Adrenal gland (tissue), 12 donors: ENCODE results near the gene TMEM132A. TPM values are rescaled to one million over a fixed set of nuclear protein-coding genes. Genes with fewer than 3 reads are reported as not detected.

Source experiments
- DNase-seq, 7 donors: peaks; one replicate each; pipeline ENCODE4 v3.0.0-alpha.2; 2019 to 2020
- H3K27ac ChIP-seq, 5 donors: fragments of 200-600 bp; sonication (generic) in 4 of 5; 1 replicate in 3 of 5; 2 replicates in 2 of 5; pipeline versions ENCODE4 v1.5.1 to v1.8.0; 2016 to 2020; ENCODE audit warnings: mild to moderate bottlenecking in 1 of 5
- H3K27me3 ChIP-seq: fragments of 200-600 bp; 2 replicates; pipeline ENCODE4 v1.8.0; 2021
- H3K36me3 ChIP-seq, 2 donors: fragments of 200-600 bp; replicated peaks in 1 of 2; 1 replicate in 1 of 2; 2 replicates in 1 of 2; pipeline versions ENCODE4 v1.5.1 to v1.8.0; 2018 to 2022
- H3K4me1 ChIP-seq, 2 donors: fragments of 200-600 bp; replicated peaks in 1 of 2; 1 replicate in 1 of 2; 2 replicates in 1 of 2; pipeline versions ENCODE4 v1.5.1 to v1.8.0; 2018 to 2021
- H3K4me3 ChIP-seq, 4 donors: fragments of 200-600 bp; sonication (generic) in 3 of 4; one replicate each; pipeline ENCODE4 v1.5.1; 2016 to 2018
- H3K9me3 ChIP-seq, 3 donors: fragments of 200-600 bp; sonication (generic) in 1 of 3; replicated peaks in 1 of 3; 1 replicate in 2 of 3; 2 replicates in 1 of 3; pipeline versions ENCODE4 v1.5.1 to v1.8.0; 2016 to 2021
- CTCF ChIP-seq, 6 experiments: fragments of 450-650 bp in 4 of 6; fragments of 200-600 bp in 2 of 6; sonication (generic) in 1 of 6; IDR thresholded peaks; 1 replicate in 5 of 6; 2 replicates in 1 of 6; pipeline versions ENCODE4 v1.5.1 to v1.8.0; 2016 to 2021; ENCODE audit warnings: antibody characterized with exemption in 6 of 6, mild to moderate bottlenecking in 2 of 6, moderate library complexity in 1 of 6
- POLR2A ChIP-seq, 2 donors: fragments of 450-650 bp; IDR thresholded peaks; one replicate each; pipeline ENCODE4 v1.6.1; 2017; ENCODE audit warnings: antibody characterized with exemption in 2 of 2, mild to moderate bottlenecking in 2 of 2, moderate library complexity in 1 of 2
- WGBS, 4 donors: extraction: QIAGEN DNeasy Blood & Tissue Kit in 2 of 4; methylation state at CpG; one replicate each; pipeline versions ENCODE4 v1.1.5 to v1.1.7; 2013 to 2017; 5-methylcytosine and 5-hydroxymethylcytosine counted together
- intact Hi-C, 2 donors: fragments of 100-400 bp; cut with DNase I; formaldehyde crosslinking; loops; one replicate each; pipeline versions ENCODE4 v1.14.1 to v1.15.0; 2022 to 2023
- polyA plus RNA-seq, 3 donors: library from polyadenylated mRNA; stranded (reverse); fragments of 200-250 nt in 2 of 3; fragments of 350-450 nt in 1 of 3; fragmentation: Illumina TruSeq in 1 of 3; extraction: RNeasy Lipid Tissue Mini Kit (QIAGEN cat#74804) in 1 of 3; gene quantifications; one replicate each; pipeline ENCODE4 v1.2.3, GENCODE V29; 2013 to 2014
- total RNA-seq, 9 donors: library from RNA; depleted of rRNA in 4 of 9; stranded (reverse); fragments of >200 nt in 4 of 9; fragments of 120-200 nt in 1 of 9; fragmentation: NEBNext Ultra II Directional in 1 of 9; extraction: Animal tissue kit (Norgen Biotek cat#: 25700) in 1 of 9; gene quantifications; one replicate each; pipeline versions ENCODE4 v1.1.0 to v1.2.4, GENCODE V29; 2013 to 2023
- donor health status: healthy with polysubstance abuse.
- donor health status: Bipolar disorder and iron deficiency.
- donor health status: DM: yes; HTN: yes; CAD: no.
- donor health status: DM: no; HTN: no; CAD: no.
- donor health status: DM: no; HTN: no; CAD: no.
- donor health status: DM: yes; HTN: yes; CAD: no.

TMEM132A gene
- total and polyA plus RNA-seq, 12 donors: 3.4 to 66.1 (median 38.8) TPM

GRCh38 chr11:60891103-60891741 lies 33.0 kb upstream of the TMEM132A start:
- no peaks in the 10 kb centered on the region for H3K27me3 ChIP-seq
- intact Hi-C loops: loop anchor here in 1 of 2 donors (5.0 kb wide), 1 partner anchor 114 kb away; no protein-coding TSS in a partner anchor
- H3K27ac ChIP-seq: peak overlapping the region in 1 of 5 donors; percentile 14
- H3K4me1 ChIP-seq: peaks cover 0 to 4% of the 10 kb centered on the region in 2 donors
- no peak overlapping the region for H3K4me3 ChIP-seq
- WGBS, 4 donors: 47 to 60% (median 50%) methylated on average over 4 to 7 of the region's 7 CpGs
- TF ChIP-seq CTCF (IDR thresholded peaks at IDR 0.05) (no peak), POLR2A (IDR thresholded peaks at IDR 0.05) (no peak)
- peaks cover 0 to 52% of the 10 kb centered on the region in 2 donors for H3K36me3 ChIP-seq
- peak; percentile 72 to 90 (median 88) for DNase-seq
- H3K9me3 ChIP-seq: no peaks in the 10 kb centered on the region

GRCh38 chr11:60895687-60896086 lies 28.6 kb upstream of the TMEM132A start:
- intact Hi-C loops: loop anchor here in 1 of 2 donors (5.0 kb wide), 1 partner anchor 63 kb away; no protein-coding TSS in a partner anchor
- TF ChIP-seq CTCF (IDR thresholded peaks at IDR 0.05) (no peak), POLR2A (IDR thresholded peaks at IDR 0.05) (no peak)
- peaks cover 0 to 4% of the 10 kb centered on the region in 2 donors for H3K4me1 ChIP-seq
- H3K4me3 ChIP-seq: no peak overlapping the region
- H3K27me3 ChIP-seq: no peaks in the 10 kb centered on the region
- WGBS, 4 donors: 85 to 90% (median 86%) methylated on average over 5 of the region's 5 CpGs
- DNase-seq: peak in 1 of 7 donors; percentile 35
- peaks cover 0 to 88% of the 10 kb centered on the region in 2 donors for H3K36me3 ChIP-seq
- no peak overlapping the region for H3K27ac ChIP-seq
- no peaks in the 10 kb centered on the region for H3K9me3 ChIP-seq

GRCh38 chr11:60897496-60897895 lies 26.8 kb upstream of the TMEM132A start:
- peak in 1 of 7 donors; percentile 25 for DNase-seq
- intact Hi-C loops: loop anchor here in 1 of 2 donors (5.0 kb wide), 1 partner anchor 65 kb away; no protein-coding TSS in a partner anchor
- Histone ChIP-seq H3K27ac (no peak overlapping the region), H3K4me3 (no peak overlapping the region), H3K4me1 (no peaks in the 10 kb centered on the region), H3K9me3 (no peaks in the 10 kb centered on the region), H3K27me3 (no peaks in the 10 kb centered on the region), H3K36me3 (peaks cover 0 to 97% of the 10 kb centered on the region in 2 donors)
- TF ChIP-seq CTCF (IDR thresholded peaks at IDR 0.05): no peak
- TF ChIP-seq POLR2A (IDR thresholded peaks at IDR 0.05): no peak
- 86 to 93% (median 91%) methylated on average over 4 of the region's 4 CpGs for WGBS, 4 donors

- Histone ChIP-seq H3K36me3 (peaks cover 0 to 92% of the 10 kb centered on the region in 2 donors), H3K4me1 (peaks cover 3 to 7% of the 10 kb centered on the region in 2 donors), H3K27me3 (no peaks in the 10 kb centered on the region), H3K9me3 (no peaks in the 10 kb centered on the region), H3K27ac (peak overlapping the region in 2 of 5 donors; percentile 3 to 40), H3K4me3 (no peak overlapping the region)
- TF ChIP-seq POLR2A (IDR thresholded peaks at IDR 0.05) (no peak), CTCF (IDR thresholded peaks at IDR 0.05) (peak; percentile 86 to 96 (median 91))
- DNase-seq: peak in 5 of 7 donors; percentile 28 to 76 (median 54)
- 58 to 60% (median 59%) methylated on average over 12 of the region's 12 CpGs for WGBS, 4 donors
- intact Hi-C loops: loop anchor here in 1 of 2 donors (5.0 kb wide), 1 partner anchor 67 kb away; no protein-coding TSS in a partner anchor
Observed at GRCh38 chr11:60899046-60899936, 25.0 kb upstream of the TMEM132A start.
